CD1c-positive myeloid dendritic cell (primary cell): ENCODE results near the gene NR1H4.
"Not testable (repeated sequence)": the region's sequence is repeated elsewhere in the genome, so short reads cannot be mapped to it uniquely, and the experiment has no call there.

Source experiments
- DNase-seq: peaks from one replicate; pipeline ENCODE4 v3.0.0-alpha.2; 2016; ENCODE audit errors: extremely low spot score

The NR1H4 gene

DNA sequence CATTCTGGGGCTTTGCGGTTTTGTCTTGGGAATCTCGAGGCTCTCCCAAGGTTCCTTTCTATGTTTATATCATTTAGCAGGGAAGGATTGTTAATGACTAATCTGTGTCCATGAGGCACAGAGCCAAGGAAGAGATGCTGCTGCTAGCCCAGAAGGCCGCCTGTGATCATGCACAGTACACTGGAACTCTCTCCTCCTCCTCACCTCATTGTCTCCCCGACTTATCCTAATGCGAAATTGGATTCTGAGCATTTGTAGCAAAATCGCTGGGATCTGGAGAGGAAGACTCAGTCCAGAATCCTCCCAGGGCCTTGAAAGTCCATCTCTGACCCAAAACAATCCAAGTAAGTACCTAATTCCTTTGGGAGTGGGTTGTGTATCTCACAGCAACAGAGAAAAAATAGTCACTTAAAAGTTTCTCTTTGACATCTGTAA, at the start of gene NR1H4:
NR1H4 (plus strand) TSS at position 151 of the 435 bp plus-strand sequence. CDS start 19,458 bp downstream, outside the sequence.
- DNase-seq = no peak

DNA sequence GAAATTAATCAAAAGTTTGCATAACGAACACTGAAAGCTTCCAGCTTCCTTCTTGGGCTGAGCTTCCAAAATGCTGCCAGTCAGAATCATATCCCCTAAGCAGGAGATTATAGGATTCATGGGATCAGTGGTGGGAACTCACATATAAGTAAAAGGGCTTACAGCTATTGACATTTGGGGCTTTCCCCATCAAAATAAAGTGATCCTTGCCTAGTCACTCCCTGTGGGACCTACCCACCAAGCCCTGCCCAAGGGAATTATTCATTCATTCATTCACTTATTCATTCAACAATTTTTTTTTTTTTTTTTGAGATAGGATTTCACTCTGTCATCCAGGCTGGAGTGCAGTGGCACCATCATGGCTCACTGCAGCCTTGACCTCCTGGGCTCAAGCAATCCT, 47.5 kb upstream of the NR1H4 start:
- DNase-seq = no peak

DNA sequence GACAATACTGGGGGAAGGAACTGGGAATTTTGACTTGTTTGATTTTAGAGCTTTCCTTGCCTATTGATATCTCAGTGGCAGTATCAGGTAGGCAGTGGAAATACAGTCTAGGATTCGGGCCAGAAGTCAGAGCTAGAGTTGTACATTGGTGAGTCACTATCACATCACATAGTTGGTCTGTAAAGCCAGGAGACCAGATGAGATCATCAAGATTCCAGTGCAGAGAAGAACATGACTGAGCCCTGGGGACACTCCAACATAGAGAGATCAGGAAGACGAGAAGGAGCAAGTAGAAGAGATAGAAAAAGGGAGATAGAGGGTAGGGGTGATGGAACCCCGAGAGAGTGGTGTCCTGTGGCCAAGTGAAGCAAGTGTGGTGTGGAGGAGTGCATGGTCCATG, 46.6 kb upstream of the NR1H4 start:
- no peak for DNase-seq

DNA sequence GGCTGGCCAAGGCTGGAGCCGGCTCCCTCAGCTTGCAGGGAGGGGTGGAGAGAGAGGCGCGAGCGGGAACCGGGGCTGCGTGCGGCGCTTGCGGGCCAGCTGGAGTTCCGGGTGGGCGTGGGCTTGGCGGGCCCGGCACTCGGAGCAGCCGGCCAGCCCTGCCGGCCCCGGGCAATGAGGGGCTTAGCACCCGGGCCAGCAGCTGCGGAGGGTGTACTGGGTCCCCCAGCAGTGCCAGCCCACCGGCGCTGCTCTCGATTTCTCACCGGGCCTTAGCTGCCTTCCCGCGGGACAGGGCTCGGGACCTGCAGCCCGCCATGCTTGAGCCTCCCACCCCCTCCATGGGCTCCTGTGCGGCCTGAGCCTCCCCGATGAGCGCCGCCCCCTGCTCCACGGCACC, 43.4 kb upstream of the NR1H4 start:
- DNase-seq = not testable (repeated sequence)

DNA sequence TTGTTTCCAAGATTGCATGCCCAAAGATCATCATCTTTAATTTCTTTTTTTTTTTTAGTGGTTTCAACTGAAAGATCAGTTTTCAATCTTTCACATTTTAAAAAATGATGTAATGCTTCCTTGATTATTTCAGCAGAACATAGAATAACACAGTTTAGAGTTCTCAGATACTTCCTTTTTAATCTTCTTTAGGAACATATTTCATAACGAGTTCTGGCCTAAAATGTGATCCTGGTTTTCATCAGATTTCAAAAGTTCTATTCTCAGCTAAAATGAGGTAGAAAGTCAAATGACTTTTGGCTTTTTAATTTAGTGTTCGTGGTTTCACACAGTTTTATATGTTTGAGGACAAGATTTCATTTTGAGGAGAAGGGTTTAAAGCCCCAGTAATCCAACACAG, 40.0 kb upstream of the NR1H4 start:
- peak; percentile 7 for DNase-seq

DNA sequence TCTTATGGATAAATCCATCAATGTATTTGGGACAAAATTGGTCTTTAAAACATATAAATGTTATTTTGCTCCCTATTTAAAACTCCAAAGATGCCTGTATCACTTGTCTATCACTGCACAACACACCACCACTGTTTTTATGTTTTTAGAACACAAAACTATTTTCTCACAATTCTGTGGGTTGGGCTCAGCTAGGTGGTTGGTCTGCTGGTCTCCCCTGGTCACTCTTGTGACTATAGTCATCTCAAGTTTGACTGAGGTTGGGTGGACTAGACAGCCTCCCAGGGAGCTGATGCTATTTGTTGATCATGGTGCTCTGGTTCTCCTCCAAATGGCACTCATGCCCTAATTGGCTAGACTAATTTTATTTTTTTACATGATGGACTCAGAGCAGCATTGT, 39.5 kb upstream of the NR1H4 start:
- DNase-seq = no peak

DNA sequence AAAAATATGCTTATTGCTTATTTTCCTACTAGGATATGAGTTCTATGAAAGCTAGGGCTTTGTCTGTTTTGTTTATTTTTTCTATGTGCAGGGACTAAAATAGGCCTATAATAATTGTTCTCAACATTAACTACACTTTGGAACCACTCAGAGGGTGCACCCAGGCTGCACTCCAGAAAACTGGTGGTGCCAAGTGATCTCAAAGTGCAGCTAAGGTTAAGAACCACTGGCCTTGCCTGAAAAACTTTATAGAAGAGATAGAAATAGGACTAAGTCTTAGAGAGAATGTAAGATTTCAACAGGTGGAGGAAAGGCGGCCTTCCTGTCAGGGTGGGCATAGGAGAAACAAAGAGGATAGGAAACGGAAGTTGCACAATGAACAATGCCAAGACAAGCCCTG, 37.7 kb upstream of the NR1H4 start:
- DNase-seq = no peak

DNA sequence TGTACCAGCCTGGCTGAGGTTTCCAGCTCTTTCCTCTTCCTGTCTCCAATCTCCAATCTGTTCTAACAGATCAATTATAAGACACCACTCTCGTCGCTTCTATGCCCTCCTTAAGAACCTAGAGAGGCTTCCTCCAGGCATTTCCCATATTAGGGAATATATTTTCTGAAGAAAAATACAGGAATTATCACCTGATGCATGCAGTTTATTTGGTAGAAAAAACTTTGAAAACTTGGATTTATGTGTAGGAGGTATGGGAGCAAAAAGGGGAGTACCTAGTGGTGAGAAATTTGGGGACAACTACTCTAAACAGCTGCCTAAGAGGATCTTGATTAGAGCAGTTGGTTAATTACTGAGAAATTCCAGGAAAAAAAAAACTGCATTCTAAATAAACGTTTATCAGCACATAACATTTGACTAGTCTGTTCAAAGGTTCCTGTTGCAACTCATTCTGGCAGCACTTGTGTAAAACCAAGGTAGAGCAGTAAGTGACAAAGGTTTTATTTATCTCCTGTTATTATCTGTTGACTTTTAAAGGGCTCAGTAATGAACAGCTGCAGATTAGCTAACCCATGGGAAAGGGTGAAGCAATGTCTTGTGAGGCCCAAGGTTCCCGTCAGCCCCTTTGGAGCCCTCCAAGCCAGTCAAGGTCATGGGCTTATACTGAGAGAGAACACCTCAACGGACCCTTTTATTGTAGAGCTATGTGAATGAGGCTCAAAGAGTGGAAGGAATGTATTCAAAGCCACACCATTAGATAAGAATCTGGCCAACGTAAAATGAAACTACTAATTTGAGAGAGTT, 36.4 kb upstream of the NR1H4 start:
- no peak for DNase-seq

DNA sequence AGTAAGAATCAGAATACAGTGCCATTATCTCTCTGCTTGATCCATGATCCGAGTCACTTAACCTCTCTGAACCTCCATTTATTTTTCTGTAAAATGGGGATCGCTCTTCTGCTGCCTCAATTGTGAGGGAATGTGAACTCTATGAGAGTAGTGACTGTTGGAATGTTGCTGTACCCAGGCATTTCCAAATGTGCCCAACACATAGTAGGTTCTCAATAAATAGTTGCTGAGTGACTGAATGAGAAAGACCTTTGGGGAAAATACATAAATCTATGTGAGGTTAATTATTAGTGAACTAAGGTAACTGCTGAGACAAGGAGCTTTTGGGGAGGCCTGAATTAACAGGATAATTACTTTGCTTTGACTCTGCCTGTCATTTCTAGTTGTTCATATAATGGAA, 33.9 kb upstream of the NR1H4 start:
- DNase-seq = no peak

DNA sequence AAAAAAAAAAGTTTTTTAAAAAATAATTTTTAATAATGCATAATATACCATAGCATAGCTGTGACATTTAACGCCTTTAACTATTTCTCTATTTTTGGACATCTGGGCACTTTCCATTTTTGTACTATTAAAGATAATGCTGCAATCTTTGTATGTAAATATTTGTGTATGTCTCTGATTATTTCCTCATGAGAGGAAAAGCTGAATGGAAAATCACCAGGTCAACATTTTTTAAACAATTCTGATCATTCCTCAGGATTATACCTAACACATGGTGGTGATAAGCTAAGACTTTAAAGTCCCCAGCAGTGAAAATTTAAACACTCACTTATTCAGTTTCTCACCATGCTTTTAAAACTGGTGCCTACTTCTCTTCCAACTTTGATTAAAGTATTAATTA, 31.3 kb upstream of the NR1H4 start:
- no peak for DNase-seq

DNA sequence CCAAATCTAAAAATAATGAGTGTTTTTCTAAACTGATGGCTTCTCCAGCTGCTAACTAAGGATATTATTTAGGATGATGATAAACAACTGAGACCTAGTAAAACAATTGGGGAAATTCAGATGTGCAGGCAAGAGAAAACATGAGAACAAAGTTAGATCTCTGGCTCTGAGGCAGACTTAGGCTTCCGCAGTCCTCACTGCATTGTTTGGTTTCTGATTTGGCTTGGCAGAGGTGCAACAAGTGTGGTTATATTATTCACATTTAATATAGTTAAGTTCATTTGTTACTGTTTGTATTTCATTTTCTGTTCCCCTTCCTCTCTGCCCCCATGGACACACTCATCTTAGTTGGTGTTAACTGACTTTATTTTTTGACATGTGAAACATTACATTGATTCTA, 30.2 kb upstream of the NR1H4 start:
- no peak for DNase-seq

DNA sequence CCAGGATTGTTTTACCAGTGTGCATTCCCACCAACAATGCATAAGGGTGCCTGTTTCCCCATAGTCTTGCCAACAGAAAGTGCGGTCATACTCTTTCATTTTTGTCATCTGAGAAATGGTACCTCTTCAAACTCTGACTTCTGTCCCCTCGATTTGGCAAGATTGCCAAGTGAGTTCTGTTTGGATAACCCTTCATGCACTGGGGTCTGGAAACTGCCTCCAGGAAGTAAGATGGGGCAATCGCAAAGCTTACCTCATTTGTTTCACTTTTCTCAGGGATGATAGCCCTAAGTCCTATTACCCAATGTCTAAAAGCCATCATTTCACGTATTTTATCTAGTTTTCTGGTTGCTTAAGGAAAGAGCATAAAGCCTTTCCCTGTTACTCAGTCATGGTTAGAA, 28.6 kb upstream of the NR1H4 start:
- no peak for DNase-seq

DNA sequence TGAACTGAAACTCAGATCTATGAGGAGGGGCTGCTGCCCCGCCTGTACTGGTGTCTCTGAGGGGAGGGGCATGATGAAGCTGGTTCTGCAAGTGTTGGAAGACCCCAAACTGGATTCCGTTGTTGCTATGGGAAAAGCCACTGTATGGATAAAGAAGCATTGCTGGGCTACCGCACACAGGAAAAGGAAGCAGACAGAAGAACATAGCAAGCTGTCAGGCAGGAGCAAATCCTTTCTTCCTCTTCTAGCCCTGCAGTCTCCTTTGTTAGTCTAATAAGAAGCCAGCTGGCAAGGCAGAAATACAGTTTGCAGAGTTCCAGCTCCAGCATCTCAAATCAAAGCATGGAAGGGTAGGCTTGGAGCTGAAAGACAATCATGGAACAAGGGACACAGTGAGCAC, 26.3 kb upstream of the NR1H4 start:
- DNase-seq = no peak

DNA sequence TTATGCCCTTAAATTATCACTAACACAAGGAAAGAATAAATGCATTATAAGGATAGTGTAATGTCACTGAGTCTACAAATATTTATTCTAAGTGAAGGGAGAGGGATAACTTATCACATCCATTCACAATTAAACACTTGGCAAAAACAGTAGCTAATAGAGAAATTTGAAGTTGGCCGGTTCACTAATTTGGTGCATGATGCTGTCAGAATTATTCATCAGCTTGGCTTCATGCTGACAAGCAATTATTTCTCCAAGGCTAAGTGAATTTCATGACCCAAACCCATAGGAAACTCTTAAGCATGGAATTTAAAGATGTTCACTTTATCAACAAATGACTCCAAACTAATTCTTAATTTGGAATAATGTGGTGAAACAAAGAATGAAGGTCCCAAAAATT, 25.0 kb upstream of the NR1H4 start:
- no peak for DNase-seq

DNA sequence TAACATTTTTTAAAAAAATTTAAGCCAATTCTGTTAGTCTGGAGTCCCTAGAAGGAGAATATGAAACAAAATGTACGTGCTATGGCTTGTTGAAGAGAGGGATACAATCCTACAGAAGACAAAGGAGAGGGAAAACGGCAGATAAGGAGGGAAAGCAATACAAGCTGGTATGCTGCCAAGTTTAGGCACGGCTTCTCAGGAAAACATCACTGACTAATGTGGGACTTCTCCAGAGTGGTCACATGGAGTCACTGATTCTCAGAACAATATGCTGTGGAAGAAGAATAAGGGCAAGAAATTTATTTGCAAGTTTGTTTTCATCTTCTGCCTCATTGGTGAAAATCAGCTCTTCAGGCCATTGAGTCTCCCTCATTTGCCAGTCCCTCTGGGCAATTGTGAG, 22.9 kb upstream of the NR1H4 start:
- DNase-seq = no peak

DNA sequence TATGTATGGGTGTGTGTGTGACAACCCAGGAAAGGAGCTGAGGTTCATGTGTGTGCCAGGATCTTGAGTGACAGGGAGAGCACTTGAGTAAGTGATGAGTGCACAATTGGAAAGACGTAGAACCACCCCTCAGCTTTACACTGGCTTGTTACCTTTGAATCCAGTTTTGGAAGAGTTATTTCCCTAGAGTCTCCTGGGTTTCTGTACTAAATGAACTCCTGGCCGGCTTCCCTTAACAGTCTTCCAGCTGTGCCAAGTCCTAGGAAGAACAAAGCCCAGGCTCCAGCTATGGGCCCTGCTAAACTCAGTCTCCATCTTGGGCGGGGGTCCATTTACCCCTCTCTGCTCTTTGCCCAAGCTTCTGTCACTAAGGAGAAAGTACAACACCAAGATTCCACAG, 19.7 kb upstream of the NR1H4 start:
- no peak for DNase-seq

DNA sequence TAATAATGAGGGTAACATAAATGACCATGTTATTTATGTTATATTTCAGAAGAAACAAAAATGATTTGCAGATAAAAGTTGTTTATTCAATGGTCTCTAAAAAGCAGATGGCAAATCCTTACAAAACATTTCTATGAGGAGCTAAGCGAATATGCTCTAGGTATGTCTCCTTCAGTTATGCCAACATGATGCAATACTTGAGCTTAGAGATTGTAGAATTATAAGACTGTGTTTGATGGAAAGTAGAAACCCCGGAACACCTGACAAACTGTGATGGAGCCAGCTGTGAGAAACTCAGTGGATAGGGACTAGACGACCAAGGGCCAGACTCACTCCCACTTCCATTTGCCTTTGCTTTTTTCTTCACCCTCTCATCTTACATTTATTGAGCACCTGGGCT, 17.8 kb upstream of the NR1H4 start:
- no peak for DNase-seq

DNA sequence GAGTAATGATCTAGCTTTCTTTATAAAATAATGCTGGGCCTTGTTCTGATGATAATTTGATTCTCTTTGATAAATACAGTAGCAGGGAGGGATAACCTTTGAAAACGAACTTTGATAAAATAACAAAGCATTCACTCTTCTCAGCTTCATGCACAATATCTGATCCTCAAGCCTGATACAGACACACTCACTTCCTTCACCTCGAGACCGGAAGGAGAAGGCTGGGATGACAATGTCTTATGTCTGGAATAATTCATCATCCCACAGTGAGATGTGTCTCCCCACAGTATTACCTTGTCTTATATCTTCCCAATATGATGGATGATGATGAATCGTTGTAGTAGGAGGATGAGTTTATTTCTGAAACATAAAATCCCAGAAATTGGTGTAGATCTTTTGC, 15.5 kb upstream of the NR1H4 start:
- DNase-seq = no peak

DNA sequence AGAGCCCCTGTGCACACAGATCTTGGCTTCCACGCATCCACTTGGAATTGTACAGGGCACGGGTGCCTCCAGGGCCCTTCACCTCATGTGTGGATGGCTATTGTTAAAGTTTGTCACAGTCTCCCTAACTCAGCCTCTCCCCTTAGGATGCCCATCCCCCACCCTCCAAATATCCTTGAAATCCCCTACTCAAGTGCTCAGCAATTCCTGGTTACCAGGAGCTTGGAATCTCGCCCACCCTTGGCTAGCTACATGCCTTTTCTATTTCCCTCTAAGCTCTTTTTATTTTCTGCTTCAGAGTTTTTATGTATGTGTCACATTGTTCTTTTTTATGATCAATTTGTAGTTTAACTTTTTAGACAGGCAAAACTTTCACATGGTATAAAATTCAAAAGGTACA, 13.0 kb upstream of the NR1H4 start:
- no peak for DNase-seq

DNA sequence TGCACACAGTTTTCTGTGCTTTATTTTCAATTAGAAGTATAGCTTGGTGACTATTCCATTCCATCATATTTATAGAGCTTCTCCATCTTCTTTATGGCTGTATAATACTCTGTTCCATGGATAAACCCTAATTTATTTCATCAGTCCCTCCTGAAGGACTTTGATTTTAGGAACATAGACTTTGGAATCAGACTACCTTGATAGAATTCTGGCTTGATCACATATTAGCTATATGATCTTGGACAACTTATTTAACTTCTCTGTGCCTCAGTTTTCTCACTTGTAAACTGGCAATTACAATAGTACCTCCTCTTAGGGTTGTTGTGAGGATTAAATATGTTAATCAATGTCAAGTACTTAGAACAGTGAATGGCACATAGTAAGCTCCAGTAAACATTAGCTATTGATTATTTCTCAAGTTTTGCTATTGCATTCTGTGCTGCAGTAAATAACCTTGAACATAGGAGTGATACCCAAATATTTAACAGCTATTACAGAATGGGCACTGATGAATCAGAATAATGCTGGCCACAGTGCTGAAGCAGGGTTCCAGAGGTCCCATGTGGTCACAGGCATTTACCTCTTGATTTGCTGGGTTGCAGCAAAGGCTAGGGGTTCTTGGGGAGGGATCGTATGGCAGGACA, 12.2 kb upstream of the NR1H4 start:
- DNase-seq = no peak

DNA sequence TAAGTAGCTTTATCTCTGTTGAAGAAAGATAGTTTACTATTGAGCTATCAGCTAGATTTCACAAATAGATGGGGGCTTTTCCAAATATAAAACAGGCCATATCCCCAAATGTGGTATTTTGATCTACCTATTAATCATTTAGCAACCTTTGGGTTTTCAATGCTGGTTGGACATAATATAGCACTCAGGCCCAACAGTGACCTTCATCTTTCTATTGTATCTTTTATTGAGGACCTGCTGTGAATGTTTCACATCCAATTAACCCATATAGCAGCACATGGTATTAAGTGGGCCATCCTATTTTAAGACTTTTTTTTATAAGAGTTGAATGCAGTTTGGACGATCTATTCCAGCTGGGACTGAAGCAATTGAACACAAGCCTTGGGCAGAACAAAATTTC, 10.0 kb upstream of the NR1H4 start:
- no peak for DNase-seq

DNA sequence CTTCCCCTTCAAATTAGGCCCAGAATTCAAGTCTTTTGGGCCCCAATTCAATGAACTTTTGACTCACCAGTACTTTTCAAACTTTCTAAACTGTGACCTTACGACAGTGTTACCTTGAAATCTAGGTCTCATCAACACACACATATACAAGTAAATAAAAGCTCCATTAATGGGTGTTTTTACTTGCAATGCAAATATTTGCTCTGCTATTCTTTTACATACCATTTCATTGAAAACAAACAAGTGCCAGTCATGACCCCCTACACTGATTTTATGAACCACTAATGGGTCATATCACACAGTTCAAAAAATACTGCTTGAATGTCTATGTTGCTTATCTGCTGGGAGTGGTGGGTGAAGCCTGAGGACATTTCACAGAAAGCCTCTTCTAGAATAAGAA, 9.1 kb upstream of the NR1H4 start:
- DNase-seq = no peak

DNA sequence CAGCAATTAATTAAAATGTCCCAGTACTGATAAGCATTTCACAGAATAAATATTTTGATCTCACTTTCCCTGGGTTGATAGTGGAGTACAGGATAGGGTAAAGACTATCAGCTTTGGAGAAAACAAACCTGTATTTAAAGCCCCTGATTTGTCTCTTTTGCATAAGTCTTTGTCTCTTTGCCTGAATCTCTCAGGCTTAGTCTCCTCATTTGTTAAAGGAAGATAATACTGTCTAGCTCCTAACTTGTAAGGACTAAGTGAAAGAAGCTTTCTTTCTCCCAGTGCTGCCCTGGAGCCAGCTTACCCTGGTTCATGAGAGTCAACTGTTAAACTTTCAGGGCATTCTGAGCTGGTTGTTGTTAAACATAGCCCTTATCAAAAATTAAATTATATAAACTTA, 5.5 kb upstream of the NR1H4 start:
- no peak for DNase-seq

DNA sequence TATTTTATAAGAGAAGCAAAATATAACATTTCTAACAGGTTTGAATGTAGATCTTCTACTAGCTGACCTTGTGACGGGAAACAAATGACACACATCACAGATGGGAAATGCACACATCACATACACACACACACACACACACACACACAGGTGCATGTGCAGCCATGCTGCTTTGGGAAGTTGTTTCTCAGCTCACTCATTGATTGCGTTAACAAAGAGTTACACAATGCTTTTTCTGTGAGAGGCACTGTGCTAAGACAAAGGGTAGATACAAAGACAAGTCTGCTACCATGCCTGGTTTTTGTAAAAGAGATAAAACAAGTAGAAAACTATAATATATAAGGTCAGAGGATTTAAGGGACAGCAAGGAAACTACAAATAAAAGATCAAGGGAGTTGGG, 1.3 kb upstream of the NR1H4 start:
- DNase-seq = no peak
